Activated naive CD8-positive, alpha-beta T cell treated with anti-CD3 and anti-CD28 coated beads, Interleukin-2, amount 10 ng/mL, durations not matched to agents 7 days and 5 days (primary cell): ENCODE data around the gene PLAC1. TPM values are rescaled to one million over a fixed set of nuclear protein-coding genes. Genes with fewer than 3 reads are reported as not detected.

Experiments used
- ATAC-seq: fragments of 150-1000 bp; cut with Tn5 transposase; one replicate; pipeline ENCODE4 v1.10.0; 2021; ENCODE audit warnings: low read depth, moderate library complexity
- POLR2A ChIA-PET: fragments of 350-600 bp; sonication (Branson Sonifier 250); formaldehyde crosslinking; loops from one replicate; lab custom pipeline; 2021; ENCODE audit warnings: antibody characterized with exemption; lab: Charles Lee
- DNase-seq: peaks from one replicate; pipeline ENCODE4 v3.0.0; 2021
- H3K27ac Mint-ChIP-seq: one replicate; pipeline ENCODE4 v1.8.0; 2022; ENCODE audit warnings: mild to moderate bottlenecking, mixed read lengths
- H3K27me3 Mint-ChIP-seq: one replicate; pipeline ENCODE4 v1.8.0; 2022; ENCODE audit warnings: mild to moderate bottlenecking, moderate library complexity, mixed read lengths
- H3K36me3 Mint-ChIP-seq: one replicate; pipeline ENCODE4 v1.8.0; 2021; ENCODE audit warnings: mild to moderate bottlenecking, mixed read lengths
- H3K4me1 Mint-ChIP-seq: one replicate; pipeline ENCODE4 v1.8.0; 2021; ENCODE audit warnings: mixed read lengths
- H3K4me3 Mint-ChIP-seq: one replicate; pipeline ENCODE4 v1.8.0; 2022; ENCODE audit warnings: mild to moderate bottlenecking, moderate library complexity, mixed read lengths
- H3K9me3 Mint-ChIP-seq: one replicate; pipeline ENCODE4 v1.8.0; 2021; ENCODE audit warnings: mixed read lengths
- total RNA-seq, 2 experiments: library from RNA; stranded (reverse); gene quantifications; one replicate each; pipeline ENCODE4 v1.2.3, GENCODE V29; 2021

PLAC1 gene
- not detected for total RNA-seq

GRCh38 chrX:134658002-134658759 is at the start of gene PLAC1:
PLAC1 (minus strand) TSS chrX:134658471; CDS start chrX:134566682, 91,789 bp downstream.
- Mint-ChIP-seq H3K4me3 (no peak within 1 kb of the TSS), H3K27ac (no peak within 1 kb of the TSS), H3K27me3 (peaks cover 12% of the 10 kb centered on the region), H3K9me3 (no peaks in the 10 kb centered on the region), H3K4me1 (peaks cover 1% of the 10 kb centered on the region), H3K36me3 (no peaks in the 10 kb centered on the region)
- POLR2A ChIA-PET = no interaction called here
- ATAC-seq (no peak), DNase-seq (no peak)

- no peak overlapping the region for H3K4me3 Mint-ChIP-seq
- ATAC-seq (no peak), DNase-seq (no peak)
- no peak overlapping the region for H3K27ac Mint-ChIP-seq
- no peaks in the 10 kb centered on the region for H3K4me1 Mint-ChIP-seq
- POLR2A ChIA-PET = no interaction called here
- H3K9me3 Mint-ChIP-seq = no peaks in the 10 kb centered on the region
- H3K36me3 Mint-ChIP-seq = no peaks in the 10 kb centered on the region
- H3K27me3 Mint-ChIP-seq = peaks cover 4% of the 10 kb centered on the region
Observed at GRCh38 chrX:134706138-134706537, 47.9 kb upstream of the PLAC1 start.

GRCh38 chrX:134695999-134696398 is 37.7 kb upstream of the PLAC1 start:
- Mint-ChIP-seq H3K27ac (no peak overlapping the region), H3K4me3 (no peak overlapping the region)
- POLR2A ChIA-PET = no interaction called here

GRCh38 chrX:134694333-134695322 is 36.4 kb upstream of the PLAC1 start:
- Mint-ChIP-seq H3K27ac (no peak overlapping the region), H3K4me1 (no peaks in the 10 kb centered on the region), H3K36me3 (no peaks in the 10 kb centered on the region), H3K4me3 (no peak overlapping the region), H3K9me3 (no peaks in the 10 kb centered on the region), H3K27me3 (no peaks in the 10 kb centered on the region)
- no peak for DNase-seq
- no peak for ATAC-seq
- POLR2A ChIA-PET = no interaction called here

More at GRCh38 chrX:134695999-134696398, 37.7 kb upstream of the PLAC1 start:
- no peak for DNase-seq
- Mint-ChIP-seq H3K36me3 (no peaks in the 10 kb centered on the region), H3K4me1 (no peaks in the 10 kb centered on the region), H3K9me3 (no peaks in the 10 kb centered on the region), H3K27me3 (no peaks in the 10 kb centered on the region)
- no peak for ATAC-seq

GRCh38 chrX:134693644-134694043 is 35.4 kb upstream of the PLAC1 start:
- Mint-ChIP-seq H3K36me3 (no peaks in the 10 kb centered on the region), H3K9me3 (no peaks in the 10 kb centered on the region), H3K27ac (no peak overlapping the region), H3K27me3 (no peaks in the 10 kb centered on the region), H3K4me3 (no peak overlapping the region), H3K4me1 (no peaks in the 10 kb centered on the region)
- DNase-seq (no peak), ATAC-seq (no peak)
- POLR2A ChIA-PET = no interaction called here

GRCh38 chrX:134692990-134693389 is 34.7 kb upstream of the PLAC1 start:
- no peaks in the 10 kb centered on the region for H3K27me3 Mint-ChIP-seq

GRCh38 chrX:134692233-134692632 is 34.0 kb upstream of the PLAC1 start:
- Mint-ChIP-seq H3K27ac (no peak overlapping the region), H3K4me3 (no peak overlapping the region), H3K9me3 (no peaks in the 10 kb centered on the region), H3K27me3 (no peaks in the 10 kb centered on the region), H3K36me3 (no peaks in the 10 kb centered on the region), H3K4me1 (no peaks in the 10 kb centered on the region)
- ATAC-seq = no peak
- no peak for DNase-seq
- POLR2A ChIA-PET = no interaction called here

More at GRCh38 chrX:134692990-134693389, 34.7 kb upstream of the PLAC1 start:
- H3K36me3 Mint-ChIP-seq = no peaks in the 10 kb centered on the region
- POLR2A ChIA-PET = interaction anchor here (0.6 kb wide), 1 partner anchor 128 kb away, joined by 3 read pairs; no protein-coding TSS in a partner anchor
- no peaks in the 10 kb centered on the region for H3K9me3 Mint-ChIP-seq
- DNase-seq = no peak
- no peak overlapping the region for H3K27ac Mint-ChIP-seq
- H3K4me3 Mint-ChIP-seq = no peak overlapping the region
- H3K4me1 Mint-ChIP-seq = no peaks in the 10 kb centered on the region
- no peak for ATAC-seq

GRCh38 chrX:134691453-134691852 is 33.2 kb upstream of the PLAC1 start:
- Mint-ChIP-seq H3K27me3 (no peaks in the 10 kb centered on the region), H3K36me3 (no peaks in the 10 kb centered on the region), H3K27ac (no peak overlapping the region), H3K4me1 (no peaks in the 10 kb centered on the region), H3K9me3 (no peaks in the 10 kb centered on the region), H3K4me3 (no peak overlapping the region)
- ATAC-seq = no peak
- POLR2A ChIA-PET = no interaction called here
- DNase-seq = no peak

- DNase-seq = no peak
- Mint-ChIP-seq H3K9me3 (no peaks in the 10 kb centered on the region), H3K36me3 (no peaks in the 10 kb centered on the region), H3K4me3 (no peak overlapping the region), H3K27me3 (no peaks in the 10 kb centered on the region), H3K4me1 (no peaks in the 10 kb centered on the region), H3K27ac (no peak overlapping the region)
- ATAC-seq = no peak
- POLR2A ChIA-PET = no interaction called here
Observed at GRCh38 chrX:134688839-134689238, 30.6 kb upstream of the PLAC1 start.

GRCh38 chrX:134688031-134688823 is 30.0 kb upstream of the PLAC1 start:
- Mint-ChIP-seq H3K4me1 (no peaks in the 10 kb centered on the region), H3K27ac (no peak overlapping the region), H3K27me3 (no peaks in the 10 kb centered on the region), H3K36me3 (no peaks in the 10 kb centered on the region), H3K9me3 (no peaks in the 10 kb centered on the region), H3K4me3 (no peak overlapping the region)
- POLR2A ChIA-PET = no interaction called here
- ATAC-seq = no peak
- DNase-seq = no peak

- Mint-ChIP-seq H3K36me3 (no peaks in the 10 kb centered on the region), H3K27me3 (peaks cover 2% of the 10 kb centered on the region), H3K27ac (no peak overlapping the region), H3K4me1 (no peaks in the 10 kb centered on the region), H3K9me3 (no peaks in the 10 kb centered on the region), H3K4me3 (no peak overlapping the region)
- ATAC-seq = no peak
- DNase-seq = no peak
- POLR2A ChIA-PET = no interaction called here
Observed at GRCh38 chrX:134685668-134686067, 27.4 kb upstream of the PLAC1 start.

GRCh38 chrX:134684956-134685355 is 26.7 kb upstream of the PLAC1 start:
- H3K4me1 Mint-ChIP-seq = no peaks in the 10 kb centered on the region
- POLR2A ChIA-PET = no interaction called here
- DNase-seq (no peak), ATAC-seq (no peak)
- no peak overlapping the region for H3K27ac Mint-ChIP-seq
- no peaks in the 10 kb centered on the region for H3K9me3 Mint-ChIP-seq
- H3K36me3 Mint-ChIP-seq = no peaks in the 10 kb centered on the region
- H3K27me3 Mint-ChIP-seq = peaks cover 2% of the 10 kb centered on the region
- H3K4me3 Mint-ChIP-seq = no peak overlapping the region
